Fibroblast of gingiva (primary cell): ENCODE measurements around the gene AGPS.
"Not testable (repeated sequence)": the region's sequence is repeated elsewhere in the genome, so short reads cannot be mapped to it uniquely, and the experiment has no call there.

ENCODE experiments used
- DNase-seq: peaks from one replicate; pipeline ENCODE4 v3.0.0-alpha.2; 2011; ENCODE audit warnings: low read depth

Gene AGPS

GRCh38 chr2:177424120-177424519, 31.5 kb downstream of the AGPS start:
- DNase-seq: not testable (repeated sequence)

GRCh38 chr2:177424620-177425019, 32.0 kb downstream of the AGPS start:
- DNase-seq: not testable (repeated sequence)

GRCh38 chr2:177427316-177427715, 34.7 kb downstream of the AGPS start:
- DNase-seq: no peak

GRCh38 chr2:177427936-177428335, 35.4 kb downstream of the AGPS start:
- not testable (repeated sequence) for DNase-seq

- DNase-seq: peak; percentile 80
These were observed 37.2 kb downstream of the AGPS start for GRCh38 chr2:177429688-177430325.

- no peak for DNase-seq
These were observed 37.8 kb downstream of the AGPS start for GRCh38 chr2:177430411-177430810.

- DNase-seq: not testable (repeated sequence)
These were observed 38.6 kb downstream of the AGPS start for GRCh38 chr2:177431111-177431725.

- DNase-seq: no peak
These were observed 40.1 kb downstream of the AGPS start for GRCh38 chr2:177432703-177433102.

- no peak for DNase-seq
These were observed 40.8 kb downstream of the AGPS start for GRCh38 chr2:177433402-177433801.

- no peak for DNase-seq
These were observed 41.9 kb downstream of the AGPS start for GRCh38 chr2:177434475-177434874.

- no peak for DNase-seq
These were observed 52.6 kb downstream of the AGPS start for GRCh38 chr2:177445200-177445599.

- DNase-seq: no peak
These were observed 55.5 kb downstream of the AGPS start for GRCh38 chr2:177448031-177448430.

GRCh38 chr2:177449159-177449558, 56.6 kb downstream of the AGPS start:
- DNase-seq: no peak

GRCh38 chr2:177455187-177455586, 62.6 kb downstream of the AGPS start:
- DNase-seq: no peak

- DNase-seq: not testable (repeated sequence)
These were observed 67.2 kb downstream of the AGPS start for GRCh38 chr2:177459756-177460155.

GRCh38 chr2:177460973-177461585, 68.5 kb downstream of the AGPS start:
- DNase-seq: no peak

- no peak for DNase-seq
These were observed 72.0 kb downstream of the AGPS start for GRCh38 chr2:177464549-177464948.

GRCh38 chr2:177465400-177466138, 73.0 kb downstream of the AGPS start:
- no peak for DNase-seq

- DNase-seq: no peak
These were observed 74.0 kb downstream of the AGPS start for GRCh38 chr2:177466337-177467195.

- DNase-seq: peak; percentile 24
These were observed 75.1 kb downstream of the AGPS start for GRCh38 chr2:177467646-177468045.

- no peak for DNase-seq
These were observed 79.4 kb downstream of the AGPS start for GRCh38 chr2:177471990-177472389.

- DNase-seq: no peak
These were observed 81.7 kb downstream of the AGPS start for GRCh38 chr2:177474301-177474700.
